ENCODE data around the gene WIPF2. TPM values are rescaled to one million over a fixed set of nuclear protein-coding genes. Genes with fewer than 3 reads are reported as not detected.
"Not testable (repeated sequence)": the region's sequence is repeated elsewhere in the genome, so short reads cannot be mapped to it uniquely, and the experiment has no call there.

Gene WIPF2
- total RNA-seq, 4 donors from 2014 or later = 4.9 to 34.3 (median 8.6) TPM

DNA sequence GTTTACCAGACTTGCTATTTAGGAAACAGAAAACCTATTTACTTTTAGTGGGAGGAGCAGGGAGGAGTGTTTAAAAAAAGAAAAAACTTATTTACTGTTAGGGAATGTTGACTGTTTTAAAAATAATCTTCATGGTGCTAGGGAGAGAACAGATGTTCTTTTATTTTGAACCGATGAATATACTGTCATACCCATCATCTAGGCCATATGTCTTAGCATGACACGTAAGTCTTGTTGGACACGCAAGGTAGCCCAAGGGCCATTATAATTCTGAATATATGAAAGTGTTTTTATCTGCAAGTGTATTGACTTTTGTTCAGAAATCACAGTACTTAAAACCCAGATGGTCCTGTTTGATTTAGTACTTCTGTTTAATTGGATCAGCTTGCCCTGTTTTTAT, 11.6 kb downstream of the WIPF2 start:
- intact Hi-C loops (cut with DNase I; ENCODE audit: low total_unique reads) = no loop called here

DNA sequence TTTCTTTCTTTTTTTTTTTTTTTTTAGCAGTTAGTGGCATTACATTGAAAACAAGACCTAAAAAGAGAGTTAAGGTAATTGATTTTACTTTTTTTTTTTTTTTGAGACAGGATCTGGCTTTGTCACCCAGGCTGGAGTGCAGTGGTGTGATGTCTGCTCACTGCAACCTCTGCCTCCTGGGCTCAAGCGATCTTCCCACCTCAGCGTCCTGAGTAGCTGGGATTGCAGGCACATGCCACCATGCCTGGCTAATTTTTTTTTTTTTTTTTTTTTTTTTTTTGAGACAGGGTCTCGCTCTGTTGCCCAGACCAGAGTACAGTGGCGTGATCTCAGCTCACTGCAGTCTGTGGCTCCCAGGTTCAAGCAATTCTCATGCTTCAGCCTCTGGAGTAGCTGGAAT, 12.8 kb downstream of the WIPF2 start:
- intact Hi-C loops (cut with DNase I; ENCODE audit: low total_unique reads); H3K36me3 ChIP-seq; H3K9me3 ChIP-seq; H3K27ac ChIP-seq; DNase-seq; H3K4me1 ChIP-seq; H3K27me3 ChIP-seq; H3K4me3 ChIP-seq: not testable (repeated sequence)

More for the DNA sequence above, 11.6 kb downstream of the WIPF2 start:
- Histone ChIP-seq H3K9me3 (no peaks in the 10 kb centered on the region), H3K4me1 (peaks cover 0 to under 1% of the 10 kb centered on the region in 2 donors), H3K27ac (peak overlapping the region in 1 of 2 donors; percentile 24), H3K4me3 (no peak overlapping the region), H3K27me3 (no peaks in the 10 kb centered on the region), H3K36me3 (no peaks in the 10 kb centered on the region)
- no peak for DNase-seq
- TF ChIP-seq, protein P1, sequence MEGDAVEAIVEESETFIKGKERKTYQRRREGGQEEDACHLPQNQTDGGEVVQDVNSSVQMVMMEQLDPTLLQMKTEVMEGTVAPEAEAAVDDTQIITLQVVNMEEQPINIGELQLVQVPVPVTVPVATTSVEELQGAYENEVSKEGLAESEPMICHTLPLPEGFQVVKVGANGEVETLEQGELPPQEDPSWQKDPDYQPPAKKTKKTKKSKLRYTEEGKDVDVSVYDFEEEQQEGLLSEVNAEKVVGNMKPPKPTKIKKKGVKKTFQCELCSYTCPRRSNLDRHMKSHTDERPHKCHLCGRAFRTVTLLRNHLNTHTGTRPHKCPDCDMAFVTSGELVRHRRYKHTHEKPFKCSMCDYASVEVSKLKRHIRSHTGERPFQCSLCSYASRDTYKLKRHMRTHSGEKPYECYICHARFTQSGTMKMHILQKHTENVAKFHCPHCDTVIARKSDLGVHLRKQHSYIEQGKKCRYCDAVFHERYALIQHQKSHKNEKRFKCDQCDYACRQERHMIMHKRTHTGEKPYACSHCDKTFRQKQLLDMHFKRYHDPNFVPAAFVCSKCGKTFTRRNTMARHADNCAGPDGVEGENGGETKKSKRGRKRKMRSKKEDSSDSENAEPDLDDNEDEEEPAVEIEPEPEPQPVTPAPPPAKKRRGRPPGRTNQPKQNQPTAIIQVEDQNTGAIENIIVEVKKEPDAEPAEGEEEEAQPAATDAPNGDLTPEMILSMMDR (IDR thresholded peaks at IDR 0.05) = no peak
- TF ChIP-seq POLR2A (IDR thresholded peaks at IDR 0.05) = no peak

DNA sequence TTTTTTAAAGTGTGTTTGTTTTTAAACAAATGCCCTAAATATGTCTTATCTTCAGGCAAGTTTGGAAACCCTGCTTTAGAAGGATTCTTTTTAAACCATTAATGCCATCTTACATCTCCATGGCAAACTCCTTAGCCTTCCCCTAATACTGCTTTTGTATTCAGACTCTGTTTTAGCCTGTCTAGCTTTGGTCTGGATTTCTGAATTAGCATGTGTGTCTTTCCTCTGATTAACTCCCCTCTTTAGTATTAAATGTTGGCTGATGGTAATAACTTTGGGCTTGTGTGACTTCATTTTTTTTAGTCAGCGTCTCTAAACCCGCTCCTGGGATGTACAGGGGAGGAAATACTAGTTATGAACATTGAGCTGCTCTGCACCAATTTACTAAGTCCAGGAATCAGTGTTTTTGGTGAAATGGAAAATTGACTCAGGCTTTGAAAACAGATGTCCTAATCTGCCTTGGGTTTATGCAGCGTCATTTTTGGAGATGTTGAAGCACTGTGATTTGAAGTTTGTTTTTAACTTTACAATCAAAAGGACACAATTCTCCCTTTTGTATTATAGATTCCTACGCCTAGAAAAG, 22.2 kb downstream of the WIPF2 start:
- Histone ChIP-seq H3K27me3 (no peaks in the 10 kb centered on the region), H3K36me3 (no peaks in the 10 kb centered on the region), H3K27ac (no peak overlapping the region), H3K4me1 (no peaks in the 10 kb centered on the region), H3K4me3 (no peak overlapping the region), H3K9me3 (no peaks in the 10 kb centered on the region)
- intact Hi-C loops (cut with DNase I; ENCODE audit: low total_unique reads) = no loop called here
- no peak for DNase-seq
- TF ChIP-seq, protein P1 (IDR thresholded peaks at IDR 0.05) = no peak
- TF ChIP-seq POLR2A (IDR thresholded peaks at IDR 0.05) = no peak

GRCh38 chr17:40242774-40243173, 23.7 kb downstream of the WIPF2 start:
- H3K4me3 ChIP-seq = no peak overlapping the region
- no peaks in the 10 kb centered on the region for H3K27me3 ChIP-seq
- no peaks in the 10 kb centered on the region for H3K9me3 ChIP-seq
- DNase-seq = no peak
- intact Hi-C loops (cut with DNase I; ENCODE audit: low total_unique reads) = no loop called here
- TF ChIP-seq, protein P1 (IDR thresholded peaks at IDR 0.05) = no peak
- no peak for TF ChIP-seq POLR2A (IDR thresholded peaks at IDR 0.05)
- H3K36me3 ChIP-seq = no peaks in the 10 kb centered on the region
- H3K4me1 ChIP-seq = no peaks in the 10 kb centered on the region
- no peak overlapping the region for H3K27ac ChIP-seq

GRCh38 chr17:40243761-40244160, 24.7 kb downstream of the WIPF2 start:
- H3K4me1 ChIP-seq = peaks cover 0 to 6% of the 10 kb centered on the region in 2 donors
- no peaks in the 10 kb centered on the region for H3K36me3 ChIP-seq
- no peaks in the 10 kb centered on the region for H3K27me3 ChIP-seq
- no peak for TF ChIP-seq POLR2A (IDR thresholded peaks at IDR 0.05)
- TF ChIP-seq, protein P1 (IDR thresholded peaks at IDR 0.05) = no peak
- no peak overlapping the region for H3K4me3 ChIP-seq
- no peak for DNase-seq
- intact Hi-C loops (cut with DNase I; ENCODE audit: low total_unique reads) = no loop called here
- peak overlapping the region in 1 of 2 donors; percentile 25 for H3K27ac ChIP-seq
- no peaks in the 10 kb centered on the region for H3K9me3 ChIP-seq

DNA sequence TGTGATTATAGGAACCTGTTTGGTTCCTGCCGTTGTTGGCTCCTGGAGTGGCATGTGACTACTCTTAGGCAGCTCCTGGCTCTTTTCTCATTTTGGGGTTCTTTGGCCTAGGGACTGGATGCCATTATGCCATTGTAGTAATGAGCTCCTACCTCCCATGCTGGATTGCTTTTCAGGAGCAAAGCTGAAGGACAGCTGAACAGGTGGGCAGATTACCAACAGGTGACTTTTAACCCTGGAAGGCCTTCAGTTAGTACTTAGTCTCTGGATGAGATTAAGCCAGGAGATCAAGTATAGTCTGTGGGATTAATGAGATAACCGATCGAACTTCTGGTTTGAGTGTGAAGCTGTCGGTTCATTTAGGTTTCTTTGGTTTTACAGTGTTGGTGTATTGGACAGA, 25.2 kb downstream of the WIPF2 start:
- no peak for DNase-seq
- Histone ChIP-seq H3K27me3 (no peaks in the 10 kb centered on the region), H3K27ac (no peak overlapping the region), H3K4me1 (peaks cover 0 to 10% of the 10 kb centered on the region in 2 donors), H3K9me3 (no peaks in the 10 kb centered on the region), H3K4me3 (no peak overlapping the region), H3K36me3 (no peaks in the 10 kb centered on the region)
- TF ChIP-seq, protein P1 (IDR thresholded peaks at IDR 0.05) = no peak
- no peak for TF ChIP-seq POLR2A (IDR thresholded peaks at IDR 0.05)
- intact Hi-C loops (cut with DNase I; ENCODE audit: low total_unique reads) = no loop called here
